Right lobe of liver (tissue), 4 donors: ENCODE data around the gene ZNF718.

Experiments used
- CTCF ChIP-seq, 4 donors: fragments of 200-600 bp in 3 of 4; fragments of 450-650 bp in 1 of 4; IDR thresholded peaks; one replicate each; pipeline versions ENCODE4 v1.5.1 to v1.8.0; 2016 to 2022; ENCODE audit warnings: antibody characterized with exemption in 4 of 4, mild to moderate bottlenecking in 2 of 4
- POLR2A ChIP-seq: fragments of 450-650 bp; IDR thresholded peaks from one replicate; pipeline ENCODE4 v1.6.1; 2017; ENCODE audit warnings: antibody characterized with exemption, mild to moderate bottlenecking
- donor health status: DM: no; HTN: no; CAD: no.
- donor health status: DM: no; HTN: no; CAD: no.
- donor health status: DM: no; HTN: yes; CAD: no.

DNA sequence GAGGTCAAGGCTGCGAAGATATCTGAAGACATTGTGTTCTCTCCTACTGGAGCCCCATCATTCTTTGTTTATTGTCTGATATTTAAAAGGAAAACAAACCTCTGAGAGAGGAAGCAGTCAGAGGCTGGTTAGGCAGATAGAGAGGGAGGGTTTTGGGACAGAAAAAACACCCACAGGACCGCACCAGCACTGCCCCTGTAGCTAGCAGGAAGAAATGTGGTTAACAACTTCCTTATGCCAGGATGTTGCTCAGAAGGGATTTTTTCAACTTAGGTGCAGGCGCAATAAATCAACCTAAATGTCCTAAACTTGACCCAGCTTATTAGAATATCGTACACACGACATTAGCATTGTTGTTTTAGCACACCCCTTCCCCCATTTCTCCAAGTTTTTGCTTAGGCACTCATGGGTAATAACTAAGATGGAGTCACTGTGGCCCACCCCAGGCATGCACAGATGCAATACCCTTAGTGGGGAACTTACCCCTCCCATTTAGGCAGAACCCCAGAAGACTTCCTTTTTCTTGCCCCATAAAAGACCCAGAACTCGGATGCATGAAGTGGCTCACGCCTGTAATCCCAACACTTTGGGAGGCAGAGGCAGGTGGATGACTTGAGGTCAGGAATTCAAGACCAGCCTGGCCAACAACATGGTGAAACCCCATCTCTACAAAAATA is 2.8 kb upstream of the ZNF718 start:
- no peak for TF ChIP-seq CTCF (IDR thresholded peaks at IDR 0.05)
- TF ChIP-seq POLR2A = no peak
